Kidney (tissue), 14 donors: ENCODE data around the gene PACSIN3. TPM values are rescaled to one million over a fixed set of nuclear protein-coding genes. Genes with fewer than 3 reads are reported as not detected.

Experiments used
- DNase-seq, 5 donors: peaks; one replicate each; pipeline ENCODE4 v3.0.0-alpha.2; 2013 to 2020
- FAIRE-seq: peaks from 2 replicates; lab custom pipeline; 2012; peaks lifted over from hg19 to GRCh38; lab: Jason Lieb, UNC
- H3K27ac ChIP-seq, 2 donors: one replicate each; pipeline ENCODE4 v1.7.0; 2013; ENCODE audit warnings: low read depth in 2 of 2, low read length in 2 of 2, inconsistent platforms in 1 of 2
- H3K27me3 ChIP-seq: one replicate; pipeline ENCODE4 v1.7.1; 2013; ENCODE audit warnings: low read length, inconsistent platforms; ENCODE audit not compliant: control insufficient read depth, insufficient read depth
- H3K36me3 ChIP-seq, 3 donors: one replicate each; pipeline versions ENCODE4 v1.7.0 to v1.7.1; 2013; ENCODE audit warnings: low read length in 3 of 3, control low read depth in 1 of 3, inconsistent platforms in 1 of 3; ENCODE audit not compliant: insufficient read depth in 3 of 3, control insufficient read depth in 2 of 3
- H3K4me1 ChIP-seq, 3 donors: one replicate each; pipeline versions ENCODE4 v1.7.0 to v1.7.1; 2013; ENCODE audit warnings: low read length in 3 of 3, inconsistent platforms in 1 of 3, low read depth in 1 of 3; ENCODE audit not compliant: control insufficient read depth in 2 of 3, insufficient read depth in 2 of 3
- H3K4me3 ChIP-seq, 3 donors: one replicate each; pipeline versions ENCODE4 v1.7.0 to v1.8.1; 2013; ENCODE audit warnings: low read length in 3 of 3, control low read depth in 1 of 3, inconsistent platforms in 1 of 3
- H3K9ac ChIP-seq, 3 donors: one replicate each; pipeline versions ENCODE4 v1.7.0 to v1.7.1; 2013; ENCODE audit warnings: low read length in 3 of 3, control low read depth in 1 of 3, inconsistent platforms in 1 of 3
- H3K9me3 ChIP-seq, 3 donors: one replicate each; pipeline versions ENCODE4 v1.7.0 to v1.7.1; 2013; ENCODE audit warnings: low read length in 3 of 3, control low read depth in 1 of 3, inconsistent platforms in 1 of 3; ENCODE audit not compliant: control insufficient read depth in 2 of 3, insufficient read depth in 1 of 3
- intact Hi-C: fragments of 100-400 bp; cut with DNase I; formaldehyde crosslinking; loops from one replicate; pipeline ENCODE4 v1.11.1; 2022
- polyA plus RNA-seq: library from polyadenylated mRNA; stranded (reverse); fragments of 350-450 nt; fragmentation: Illumina TruSeq; extraction: RNeasy Lipid Tissue Mini Kit (QIAGEN cat#74804); gene quantifications from one replicate; pipeline ENCODE4 v1.2.3, GENCODE V29; 2014; ENCODE audit warnings: low read depth, low replicate concordance; ENCODE audit not compliant: insufficient read depth
- total RNA-seq: library from RNA; stranded (reverse); fragmentation: NEBNext Ultra II Directional; extraction: Animal tissue kit (Norgen Biotek cat#: 25700); gene quantifications from one replicate; pipeline ENCODE4 v1.2.1, GENCODE V29; 2021
- TF ChIP-seq, protein P1 (sequence below): IDR thresholded peaks from 3 replicates; pipeline ENCODE4 v1.5.1; 2012; ENCODE audit warnings: mild to moderate bottlenecking, moderate library complexity, borderline replicate concordance; ENCODE audit not compliant: insufficient read depth; ENCODE audit errors: extremely low read depth
- donor health status: control.
- donor health status: control.
- donor health status: control.
- donor health status: control.
- donor health status: control.
- donor health status: DM: yes; HTN: yes; CAD: no.
- donor health status: Normal renal cell carcinoma (clear cell type).

The PACSIN3 gene
- total and polyA plus RNA-seq, 2 donors from 2014 or later, result 15.1 to 28.5 TPM

DNA sequence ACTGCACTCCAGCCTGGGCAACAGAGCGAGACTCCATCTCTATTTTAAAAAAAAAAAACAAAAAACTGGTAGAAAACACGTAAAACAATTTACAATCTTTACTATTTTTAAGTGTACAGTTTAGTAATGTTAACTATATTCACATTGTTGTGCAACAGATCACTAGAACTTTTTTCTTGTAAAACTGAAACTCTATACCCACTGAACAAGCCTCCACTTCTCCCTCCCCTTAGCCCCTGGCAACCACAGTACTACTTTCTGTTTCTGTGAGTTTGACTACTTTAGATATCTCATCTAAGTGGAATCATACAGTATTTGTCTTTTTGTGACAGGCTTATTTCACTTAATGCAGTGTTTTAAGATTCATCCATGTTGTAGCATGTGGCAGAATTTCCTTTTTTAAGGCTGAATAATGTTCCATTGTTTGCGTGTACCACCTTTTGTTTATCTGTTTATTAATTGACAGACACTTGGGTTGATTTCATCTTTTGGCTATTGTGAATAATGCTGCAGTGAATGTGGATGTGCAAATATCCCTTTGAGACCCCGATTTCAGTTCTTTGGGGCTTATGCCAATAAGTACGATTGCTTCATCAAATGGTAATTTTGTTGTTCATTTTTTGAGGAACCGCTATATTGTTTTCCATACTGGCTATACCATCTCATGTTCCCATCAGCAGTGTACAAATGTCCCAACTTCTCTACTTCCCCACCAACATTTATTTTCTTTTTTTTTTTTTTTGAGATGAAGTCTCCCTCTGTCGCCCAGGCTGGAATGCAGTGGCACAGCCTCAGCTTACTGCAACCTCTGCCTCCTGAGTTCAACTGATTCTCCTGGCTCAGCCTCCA, 39.5 kb upstream of the PACSIN3 start:
- FAIRE-seq, result no peak
- Histone ChIP-seq H3K9me3 (no peaks in the 10 kb centered on the region), H3K27me3 (no peaks in the 10 kb centered on the region), H3K36me3 (no peaks in the 10 kb centered on the region), H3K4me1 (no peaks in the 10 kb centered on the region), H3K9ac (no peak overlapping the region), H3K27ac (no peak overlapping the region), H3K4me3 (no peak overlapping the region)
- DNase-seq, result no peak
- TF ChIP-seq, protein P1, sequence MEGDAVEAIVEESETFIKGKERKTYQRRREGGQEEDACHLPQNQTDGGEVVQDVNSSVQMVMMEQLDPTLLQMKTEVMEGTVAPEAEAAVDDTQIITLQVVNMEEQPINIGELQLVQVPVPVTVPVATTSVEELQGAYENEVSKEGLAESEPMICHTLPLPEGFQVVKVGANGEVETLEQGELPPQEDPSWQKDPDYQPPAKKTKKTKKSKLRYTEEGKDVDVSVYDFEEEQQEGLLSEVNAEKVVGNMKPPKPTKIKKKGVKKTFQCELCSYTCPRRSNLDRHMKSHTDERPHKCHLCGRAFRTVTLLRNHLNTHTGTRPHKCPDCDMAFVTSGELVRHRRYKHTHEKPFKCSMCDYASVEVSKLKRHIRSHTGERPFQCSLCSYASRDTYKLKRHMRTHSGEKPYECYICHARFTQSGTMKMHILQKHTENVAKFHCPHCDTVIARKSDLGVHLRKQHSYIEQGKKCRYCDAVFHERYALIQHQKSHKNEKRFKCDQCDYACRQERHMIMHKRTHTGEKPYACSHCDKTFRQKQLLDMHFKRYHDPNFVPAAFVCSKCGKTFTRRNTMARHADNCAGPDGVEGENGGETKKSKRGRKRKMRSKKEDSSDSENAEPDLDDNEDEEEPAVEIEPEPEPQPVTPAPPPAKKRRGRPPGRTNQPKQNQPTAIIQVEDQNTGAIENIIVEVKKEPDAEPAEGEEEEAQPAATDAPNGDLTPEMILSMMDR, result no peak
- intact Hi-C loops, result no loop called here

DNA sequence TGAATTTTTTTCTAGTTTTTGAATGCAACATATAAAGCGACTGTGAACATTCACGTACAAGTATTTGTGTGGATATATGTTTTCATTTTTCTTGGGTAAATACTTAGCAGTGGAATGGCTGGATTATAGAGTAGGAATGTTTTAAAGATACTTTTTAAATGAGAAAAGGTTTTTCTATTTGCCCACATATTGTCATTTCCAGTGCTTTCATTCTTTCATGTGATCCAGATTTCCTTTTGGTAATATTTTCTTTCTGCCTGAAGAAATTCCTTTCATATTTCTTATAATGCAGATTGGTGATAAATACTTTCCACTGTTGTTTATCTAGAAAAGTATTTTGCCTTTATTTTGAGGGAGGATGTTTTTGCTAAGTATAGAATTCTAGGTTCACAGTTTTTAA, 36.5 kb upstream of the PACSIN3 start:
- no peak overlapping the region for H3K4me3 ChIP-seq
- H3K9ac ChIP-seq, result no peak overlapping the region
- no peaks in the 10 kb centered on the region for H3K36me3 ChIP-seq
- no peak for DNase-seq
- H3K27ac ChIP-seq, result no peak overlapping the region
- FAIRE-seq, result no peak
- intact Hi-C loops, result no loop called here
- no peaks in the 10 kb centered on the region for H3K27me3 ChIP-seq
- TF ChIP-seq, protein P1, result no peak
- H3K4me1 ChIP-seq, result no peaks in the 10 kb centered on the region
- H3K9me3 ChIP-seq, result no peaks in the 10 kb centered on the region

DNA sequence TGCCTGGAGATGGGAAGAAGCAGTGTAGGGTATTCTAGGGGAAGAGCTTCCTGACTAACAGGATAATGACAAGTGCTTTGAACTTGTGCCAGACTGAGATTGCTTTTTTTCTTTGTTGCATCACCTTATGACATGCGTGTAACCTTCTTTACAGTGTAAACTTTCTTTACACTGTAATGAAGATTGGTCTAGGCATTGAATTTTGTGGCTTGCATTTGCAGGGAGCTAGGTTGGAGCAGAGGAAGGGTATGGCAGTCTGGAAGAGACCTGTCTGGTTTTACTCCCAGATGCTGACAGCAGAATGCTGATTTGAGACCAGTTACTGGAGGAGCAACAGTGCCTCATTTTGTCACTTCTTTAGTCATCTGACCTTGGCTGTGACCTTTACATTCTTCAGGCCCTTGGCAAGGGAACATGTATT, 34.2 kb upstream of the PACSIN3 start:
- Histone ChIP-seq H3K36me3 (no peaks in the 10 kb centered on the region), H3K9ac (no peak overlapping the region), H3K27ac (no peak overlapping the region), H3K9me3 (no peaks in the 10 kb centered on the region), H3K4me3 (no peak overlapping the region), H3K27me3 (no peaks in the 10 kb centered on the region), H3K4me1 (peaks cover 4 to 13% (median 13%) of the 10 kb centered on the region in 3 donors)
- FAIRE-seq (no peak), DNase-seq (no peak)
- TF ChIP-seq, protein P1, result no peak
- intact Hi-C loops, result no loop called here
